ENCODE measurements around the gene NDUFA8.

NDUFA8 gene

DNA sequence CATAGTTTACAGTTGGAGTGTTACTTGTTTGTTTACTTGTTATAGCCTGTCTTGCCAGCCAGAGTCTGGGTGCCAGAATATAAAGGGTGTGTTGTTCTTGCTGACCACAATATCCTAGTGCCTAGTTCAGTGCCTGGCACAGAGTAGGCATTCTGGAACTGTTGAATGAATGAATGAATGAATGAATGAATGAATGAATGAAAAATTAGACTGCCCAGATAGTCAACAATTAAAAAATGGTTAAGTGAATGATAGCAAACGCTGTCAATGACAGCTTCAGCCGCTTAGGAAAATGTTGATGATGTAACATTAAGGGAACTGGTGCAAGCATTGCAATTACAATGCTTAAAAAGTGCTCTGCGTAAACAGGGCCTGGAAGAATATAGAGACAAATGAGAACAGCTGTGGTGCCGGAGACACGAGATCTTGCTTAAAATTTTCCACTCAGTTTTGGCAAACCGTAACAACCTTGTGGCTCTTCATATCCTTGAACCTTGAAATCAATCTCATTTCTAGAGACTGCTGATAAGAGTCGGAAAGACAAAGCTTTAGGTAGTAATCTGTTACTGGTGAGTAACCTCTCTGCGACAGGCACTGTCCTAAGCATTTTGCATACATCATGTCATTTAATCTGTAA lies 61.8 kb downstream of the NDUFA8 start:
- no peak for DNase-seq (ENCODE audit: low read depth)

DNA sequence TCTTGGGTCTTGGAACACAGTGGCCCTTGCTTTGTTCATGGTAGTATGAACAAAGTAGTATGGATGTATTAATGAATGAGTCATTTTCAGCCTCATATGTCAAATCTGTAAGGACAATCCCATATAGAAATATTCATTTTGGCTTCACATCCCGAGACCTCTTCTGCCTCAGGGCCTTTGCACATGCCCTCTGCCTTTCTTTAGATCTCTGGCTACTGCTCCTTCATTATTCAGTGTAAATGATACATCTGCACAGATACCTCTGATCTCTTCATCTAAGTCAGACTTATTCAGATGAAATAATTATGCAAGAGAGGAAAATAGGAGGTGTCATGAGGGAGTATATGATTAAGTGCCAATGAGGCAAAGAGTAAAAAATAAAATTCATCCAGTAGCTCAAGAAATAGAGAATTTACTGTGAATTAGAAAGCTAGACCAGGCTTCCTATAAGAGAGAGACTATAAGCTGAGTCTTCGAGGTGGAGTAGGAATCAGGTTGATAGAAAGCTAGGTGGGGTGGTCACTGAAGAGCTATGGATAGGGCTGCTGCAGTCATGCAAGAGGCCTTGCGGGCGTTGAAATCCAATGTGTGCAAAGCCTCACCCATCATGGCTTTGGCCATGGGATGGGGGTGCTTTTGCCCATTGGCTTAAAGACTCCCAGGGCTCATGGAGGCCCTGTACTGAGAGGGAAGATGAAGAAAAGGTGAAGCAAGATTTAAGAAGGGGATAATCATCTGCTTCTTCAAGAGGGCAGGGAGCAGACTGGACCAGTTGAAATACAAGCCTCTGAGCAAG lies 62.8 kb downstream of the NDUFA8 start:
- DNase-seq (ENCODE audit: low read depth): no peak

DNA sequence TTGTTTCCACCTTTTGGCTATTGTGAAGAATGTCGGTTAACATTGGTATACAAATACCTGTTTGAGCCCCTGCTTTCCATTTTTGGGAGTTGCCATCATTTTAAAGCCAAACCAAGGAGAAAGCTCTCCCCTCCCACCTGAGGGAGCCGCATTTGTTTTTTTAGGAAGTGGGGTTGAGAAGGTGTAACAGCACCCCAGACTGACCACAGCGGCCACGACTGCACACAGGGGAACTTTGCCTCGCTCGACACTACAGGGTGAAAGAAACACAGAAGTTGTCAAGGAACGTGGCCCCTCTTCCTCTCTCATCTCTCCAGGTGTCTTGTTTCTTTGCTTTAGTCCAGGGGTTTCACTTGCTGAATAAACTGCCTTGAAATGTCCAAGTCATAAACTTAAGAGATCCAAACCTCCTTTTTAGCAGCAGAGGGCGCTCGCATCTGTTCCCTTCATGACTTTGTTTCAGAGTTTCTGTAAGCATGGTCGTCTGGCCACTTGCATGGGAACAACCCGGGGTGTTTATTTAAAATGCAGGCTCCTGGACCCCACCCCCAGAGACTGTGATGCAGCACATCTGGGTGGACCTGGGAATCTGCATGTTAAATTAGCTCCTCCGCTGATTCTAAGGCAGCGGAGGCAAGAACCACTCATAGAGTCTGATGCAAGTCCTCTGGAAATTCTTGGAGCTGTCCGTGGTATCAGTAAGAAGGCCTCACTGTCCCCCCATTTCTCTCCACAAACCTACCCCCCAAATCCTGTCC lies 64.4 kb downstream of the NDUFA8 start:
- DNase-seq (ENCODE audit: low read depth): peak; percentile 59
